LNCaP clone FGC (cell line): ENCODE measurements around the gene SLC23A3.
A peak's percentile ranks its signal among the peaks of the same experiment; 100 is the strongest.

Source experiments
- DNase-seq: peaks from one replicate; pipeline ENCODE4 v3.0.0-alpha.2; 2011; ENCODE audit warnings: low read depth
- H3K4me3 ChIP-seq: 2 replicates; pipeline ENCODE4 v1.5.1; 2011; ENCODE audit warnings: mild to moderate bottlenecking, low read depth, low read length, control low read depth
- CTCF ChIP-seq: IDR thresholded peaks from 2 replicates; pipeline ENCODE4 v1.5.1; 2012; ENCODE audit warnings: mild to moderate bottlenecking; ENCODE audit not compliant: control insufficient read depth, insufficient read depth; ENCODE audit errors: extremely low read depth

SLC23A3 gene

GRCh38 chr2:219163156-219163555, 6.7 kb downstream of the SLC23A3 start:
- no peak overlapping the region for H3K4me3 ChIP-seq
- TF ChIP-seq CTCF: no peak
- DNase-seq: no peak

- H3K4me3 ChIP-seq: peak overlapping the region; percentile 60
- TF ChIP-seq CTCF: no peak
- DNase-seq: no peak
These were observed 8.7 kb downstream of the SLC23A3 start for GRCh38 chr2:219161097-219161496.

GRCh38 chr2:219160186-219161017, 9.4 kb downstream of the SLC23A3 start, which contains the start of gene NHEJ1:
Gene NHEJ1 (minus strand): TSS chr2:219160815. CDS start chr2:219158362, 2,453 bp downstream.
- peak; percentile 60 for DNase-seq
- H3K4me3 ChIP-seq: peak within 1 kb of the TSS; percentile 60
- peak; percentile 76 for TF ChIP-seq CTCF

- no peak for DNase-seq
- peak overlapping the region; percentile 60 for H3K4me3 ChIP-seq
- no peak for TF ChIP-seq CTCF
These were observed 10.1 kb downstream of the SLC23A3 start for GRCh38 chr2:219159771-219160185.

GRCh38 chr2:219158586-219158985, 11.2 kb downstream of the SLC23A3 start:
- DNase-seq: no peak
- H3K4me3 ChIP-seq: no peak overlapping the region
- TF ChIP-seq CTCF: no peak

GRCh38 chr2:219158025-219158424, 11.8 kb downstream of the SLC23A3 start:
- TF ChIP-seq CTCF: no peak
- no peak overlapping the region for H3K4me3 ChIP-seq
- DNase-seq: no peak
